Measurements from ENCODE around the gene KCNN4. TPM values are rescaled to one million over a fixed set of nuclear protein-coding genes. Genes with fewer than 3 reads are reported as not detected.
"Not testable (repeated sequence)": the region's sequence is repeated elsewhere in the genome, so short reads cannot be mapped to it uniquely, and the experiment has no call there.

Gene KCNN4
- polyA plus RNA-seq, 3 donors, result 0.97 to 1.8 (median 1.5) TPM

DNA sequence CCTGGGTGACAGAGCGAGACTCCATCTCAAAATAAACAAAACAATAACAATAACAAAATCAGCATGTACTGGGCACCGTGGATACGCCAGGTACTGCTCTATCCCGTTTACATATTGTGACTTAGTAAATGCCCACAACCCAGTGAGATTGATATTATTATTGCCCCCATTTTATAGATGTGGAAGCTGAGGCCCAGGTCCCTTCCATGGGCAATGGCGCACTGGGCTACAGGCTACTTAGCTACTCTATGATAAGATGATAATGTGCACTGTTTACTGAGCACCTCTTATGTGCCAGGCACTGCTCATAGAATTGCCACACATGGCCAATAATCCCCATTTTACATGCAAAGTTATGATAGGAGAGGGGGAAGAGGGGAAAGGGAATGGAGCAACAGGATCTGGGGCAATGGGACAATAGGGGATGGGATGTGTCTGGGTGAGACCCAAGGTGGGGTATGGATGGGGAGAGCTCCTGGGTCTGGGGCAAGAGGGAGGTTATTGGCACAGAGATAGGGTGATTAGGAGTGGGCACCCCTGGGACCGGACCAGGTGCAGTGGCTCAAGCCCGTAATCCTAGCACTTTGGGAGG lies 5.4 kb downstream of the KCNN4 start:
- no peak for DNase-seq (ENCODE audit: low read depth in 3 of 3, low spot score in 2 of 3)

DNA sequence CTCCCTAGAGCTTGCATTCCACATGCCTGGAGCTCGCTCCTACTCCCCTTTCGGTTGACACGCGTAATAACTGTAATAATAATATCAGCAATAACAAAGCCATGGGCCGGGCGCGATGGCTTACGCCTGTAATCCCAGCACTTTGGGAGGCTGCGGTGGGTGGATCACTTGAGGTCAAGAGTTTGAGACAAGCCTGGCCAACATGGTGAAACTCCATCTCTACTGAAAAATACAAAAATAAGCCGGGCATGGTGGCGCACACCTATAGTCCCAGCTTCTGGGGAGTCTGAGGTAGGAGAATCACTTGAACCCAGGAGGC lies 5.9 kb downstream of the KCNN4 start:
- DNase-seq (ENCODE audit: low read depth in 3 of 3, low spot score in 2 of 3), result not testable (repeated sequence)

DNA sequence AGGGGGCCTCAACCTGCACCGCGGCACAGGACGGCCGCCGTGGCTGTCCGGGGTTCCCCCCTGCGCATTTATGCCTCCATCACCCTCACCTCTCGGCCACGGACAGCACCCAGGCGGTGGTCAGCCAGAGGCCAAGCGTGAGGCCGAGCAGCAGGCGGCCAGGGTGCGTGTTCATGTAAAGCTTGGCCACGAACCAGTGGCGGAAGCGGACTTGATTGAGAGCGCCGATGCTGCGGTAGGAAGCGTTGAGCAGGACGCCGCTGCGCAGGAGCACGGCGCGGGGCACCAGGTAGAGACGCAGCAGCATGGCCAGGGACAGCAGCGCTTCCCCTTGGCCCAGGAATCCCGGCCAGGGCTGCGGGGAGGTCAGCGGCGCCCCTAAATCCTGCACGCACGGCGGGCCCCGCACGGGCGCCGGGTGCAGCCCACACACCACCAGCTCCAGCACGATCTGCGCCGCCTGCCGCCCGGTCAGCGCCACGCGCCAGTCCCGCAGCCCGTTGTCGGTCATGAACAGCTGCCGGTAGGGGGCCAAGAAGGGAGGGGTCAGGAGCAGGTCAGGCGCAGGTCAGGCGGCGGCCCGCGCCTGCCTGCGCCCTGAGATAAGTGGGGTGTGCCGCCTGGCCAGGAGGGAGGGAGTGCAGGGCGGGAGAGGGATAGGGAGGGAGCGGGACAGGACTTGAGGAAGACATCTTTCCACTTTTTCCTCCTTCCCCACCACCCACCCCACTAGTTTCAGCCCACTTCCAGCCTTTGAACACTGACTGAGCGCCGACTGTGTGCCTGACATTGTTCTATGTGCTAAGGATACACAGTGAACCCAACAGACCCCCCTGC lies 6.5 kb downstream of the KCNN4 start:
- DNase-seq (ENCODE audit: low read depth in 3 of 3, low spot score in 2 of 3), result no peak

DNA sequence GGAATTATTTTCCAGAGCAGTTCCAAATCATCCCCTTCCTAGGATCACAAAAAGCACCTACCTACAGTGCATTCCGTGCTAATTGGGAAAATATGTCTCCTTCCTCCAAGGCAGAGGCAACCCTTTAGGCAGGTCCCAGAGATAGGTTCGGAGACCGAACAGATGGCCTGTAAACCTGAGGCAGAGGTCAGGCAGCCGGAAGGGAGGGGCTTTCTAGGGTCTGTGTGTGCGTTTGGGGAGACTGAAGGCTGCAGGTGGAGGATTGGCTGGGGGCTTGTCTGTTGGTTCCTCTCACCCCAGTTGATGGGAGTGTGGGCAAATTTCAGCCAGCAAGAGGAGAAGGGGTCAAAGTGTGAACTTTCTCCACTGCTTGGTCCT lies 7.1 kb downstream of the KCNN4 start:
- no peak for DNase-seq (ENCODE audit: low read depth in 3 of 3, low spot score in 2 of 3)

DNA sequence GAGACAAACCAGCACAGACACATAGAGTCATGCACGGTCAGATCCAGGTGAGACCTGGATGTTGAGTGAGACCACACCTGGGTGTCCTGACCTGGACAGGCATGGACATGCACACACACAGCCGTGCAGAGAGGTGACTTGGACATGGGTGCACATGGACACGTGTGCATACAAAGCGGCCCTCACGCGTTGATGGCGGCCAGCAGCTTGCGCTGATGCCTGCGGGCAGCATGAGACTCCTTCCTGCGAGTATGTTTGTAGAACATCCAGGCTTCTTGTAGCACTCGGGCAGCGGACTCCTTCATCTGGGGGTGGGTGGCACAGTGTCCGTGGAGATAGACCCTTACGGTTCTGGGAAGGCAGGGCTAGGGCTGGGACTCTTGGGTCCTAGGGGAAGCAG lies 11.5 kb downstream of the KCNN4 start:
- DNase-seq (ENCODE audit: low read depth in 3 of 3, low spot score in 2 of 3), result no peak

DNA sequence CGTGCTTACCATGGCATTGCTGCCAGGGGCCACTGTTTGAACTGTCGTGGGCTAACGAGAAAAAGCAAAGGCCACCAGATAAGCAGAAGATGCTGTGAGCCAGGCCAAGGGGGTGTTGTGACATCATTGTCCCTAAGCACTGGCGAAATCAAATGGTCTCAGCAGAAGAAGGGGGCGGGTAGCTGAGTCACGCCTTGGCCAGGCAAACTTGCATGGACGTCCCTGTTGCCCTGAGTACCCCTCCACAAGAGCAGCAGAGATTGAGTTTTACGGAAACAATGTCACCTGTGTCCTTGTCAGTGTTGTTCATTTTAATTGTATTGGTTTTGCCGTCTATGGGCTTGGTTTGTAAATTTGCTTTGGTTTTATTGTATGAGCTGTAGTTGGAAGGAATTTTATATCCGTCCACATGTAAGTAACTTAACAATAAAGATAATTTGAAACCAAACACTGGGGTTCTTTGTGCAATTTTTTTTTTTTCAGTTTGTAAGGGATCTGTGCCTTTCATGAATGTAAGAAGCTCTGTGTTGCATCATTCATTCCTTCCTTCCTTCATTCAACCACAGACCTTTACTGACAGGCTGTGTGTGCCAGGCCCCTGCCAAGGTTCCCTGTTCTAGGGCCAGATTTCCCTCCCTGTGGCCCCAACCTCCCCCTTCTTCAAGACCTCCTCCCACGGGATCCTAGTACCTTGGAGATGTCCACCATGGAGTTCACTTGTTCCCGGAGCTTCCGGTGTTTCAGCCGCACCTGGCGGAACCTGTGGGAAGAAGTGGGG lies 12.3 kb downstream of the KCNN4 start:
- DNase-seq (ENCODE audit: low read depth in 3 of 3, low spot score in 2 of 3), result no peak

DNA sequence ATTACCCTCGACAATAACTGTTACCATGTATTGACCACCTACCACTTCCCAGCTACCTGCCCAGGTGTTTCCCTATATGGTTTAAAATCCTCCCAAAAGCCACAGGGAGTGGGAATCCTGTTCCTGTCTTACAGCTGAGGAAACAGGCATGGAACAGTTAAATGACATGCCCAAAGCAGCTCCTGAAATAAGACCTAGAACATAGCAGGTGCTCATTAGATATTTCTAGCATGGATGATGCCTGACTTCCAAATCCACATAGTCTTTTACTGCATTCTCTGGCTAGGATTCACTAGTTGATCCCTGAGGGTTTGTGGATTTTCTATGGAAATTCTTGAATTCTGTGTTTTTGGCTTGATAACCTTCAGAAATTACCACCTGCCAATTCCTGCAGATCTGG lies 13.0 kb downstream of the KCNN4 start:
- no peak for DNase-seq (ENCODE audit: low read depth in 3 of 3, low spot score in 2 of 3)

DNA sequence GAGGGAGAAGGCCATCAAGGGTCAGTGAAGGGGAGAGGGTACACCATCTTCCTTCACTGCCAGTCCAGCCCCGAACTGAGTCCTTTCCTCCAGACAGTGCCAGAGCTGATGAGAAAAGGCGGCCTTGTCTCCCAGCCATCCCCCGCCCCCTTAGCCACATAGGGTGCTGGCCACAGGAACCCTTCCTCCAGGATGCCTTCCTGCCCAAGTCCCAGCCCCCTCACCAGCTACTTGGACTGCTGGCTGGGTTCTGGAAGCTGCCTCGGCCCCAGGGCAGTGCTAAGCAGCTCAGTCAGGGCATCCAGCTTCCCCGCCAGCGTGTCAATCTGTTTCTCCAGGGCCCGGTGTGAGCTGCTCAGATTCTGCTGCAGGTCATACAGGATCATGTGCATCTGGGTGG lies 13.5 kb downstream of the KCNN4 start:
- DNase-seq (ENCODE audit: low read depth in 3 of 3, low spot score in 2 of 3), result no peak

DNA sequence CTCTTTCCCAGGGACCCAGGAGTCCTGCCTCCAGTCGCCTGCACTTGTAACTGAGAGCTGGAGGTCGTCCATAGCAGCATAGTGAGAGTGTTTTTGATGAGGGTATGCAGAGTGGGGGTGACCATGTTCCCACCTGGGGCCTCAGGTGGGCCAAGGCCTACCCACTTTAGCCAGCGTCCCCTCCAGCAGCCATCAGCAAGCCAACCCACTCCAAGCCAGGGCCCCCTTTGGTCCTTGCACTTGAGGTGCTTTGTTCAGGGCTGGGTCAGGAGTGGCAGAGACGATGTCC lies 14.1 kb downstream of the KCNN4 start:
- DNase-seq (ENCODE audit: low read depth in 3 of 3, low spot score in 2 of 3), result no peak

DNA sequence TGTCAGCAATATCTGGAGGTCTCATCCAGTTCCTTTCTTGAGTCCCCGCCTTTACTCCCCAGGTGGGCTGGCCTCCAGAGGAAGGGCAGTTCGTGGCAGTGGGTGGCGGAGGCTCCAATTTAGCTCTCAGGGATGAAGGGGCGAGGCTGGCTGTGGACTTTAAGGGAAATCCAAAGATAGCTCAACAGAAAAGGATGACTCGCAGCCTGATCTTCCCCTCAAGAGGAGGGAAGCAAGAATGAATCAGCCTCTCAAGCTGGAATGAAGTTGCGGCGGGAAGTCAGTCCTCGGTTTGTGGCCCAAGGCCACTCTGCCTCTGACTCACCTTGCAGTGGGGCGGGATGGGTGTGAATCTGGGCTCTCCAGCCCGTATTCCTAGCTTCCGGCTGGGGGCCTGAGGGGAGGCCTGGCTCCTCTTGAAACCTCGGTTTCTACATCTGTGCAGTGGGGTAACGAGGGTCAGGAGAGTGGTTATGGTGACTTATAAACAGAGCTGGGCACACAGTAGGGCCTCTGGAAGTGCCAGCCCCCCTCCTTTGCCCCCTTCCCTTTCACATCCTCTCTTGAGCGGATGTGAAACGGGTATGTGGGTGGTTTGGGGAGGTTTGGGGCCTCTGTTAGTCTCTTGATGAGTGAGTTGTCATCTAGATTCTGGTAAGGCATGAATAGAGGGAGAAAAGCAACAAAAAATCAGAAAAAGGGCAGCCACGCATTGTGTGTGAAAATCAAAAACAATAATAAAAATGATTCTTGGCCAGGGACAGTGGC lies 15.5 kb downstream of the KCNN4 start:
- DNase-seq (ENCODE audit: low read depth in 3 of 3, low spot score in 2 of 3), result no peak

DNA sequence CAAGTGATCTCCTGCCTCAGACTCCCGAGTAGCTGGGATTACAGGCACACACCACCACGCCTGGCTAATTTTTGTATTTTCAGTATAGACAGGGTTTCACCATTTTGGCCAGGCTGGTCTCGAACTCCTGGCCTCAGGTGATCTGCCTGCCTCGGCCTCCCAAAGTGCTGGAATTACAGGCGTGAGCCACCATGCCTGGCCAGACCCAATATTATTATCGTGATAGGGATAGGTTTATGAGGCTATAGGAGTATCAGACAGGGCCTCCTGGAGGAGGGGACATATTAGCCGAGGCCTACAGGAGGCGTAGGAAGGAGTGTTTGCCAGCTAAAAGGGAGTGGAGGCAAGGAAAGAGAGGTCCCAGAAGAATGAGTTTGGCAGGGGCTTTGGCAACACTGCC lies 16.1 kb downstream of the KCNN4 start:
- not testable (repeated sequence) for DNase-seq (ENCODE audit: low read depth in 3 of 3, low spot score in 2 of 3)

DNA sequence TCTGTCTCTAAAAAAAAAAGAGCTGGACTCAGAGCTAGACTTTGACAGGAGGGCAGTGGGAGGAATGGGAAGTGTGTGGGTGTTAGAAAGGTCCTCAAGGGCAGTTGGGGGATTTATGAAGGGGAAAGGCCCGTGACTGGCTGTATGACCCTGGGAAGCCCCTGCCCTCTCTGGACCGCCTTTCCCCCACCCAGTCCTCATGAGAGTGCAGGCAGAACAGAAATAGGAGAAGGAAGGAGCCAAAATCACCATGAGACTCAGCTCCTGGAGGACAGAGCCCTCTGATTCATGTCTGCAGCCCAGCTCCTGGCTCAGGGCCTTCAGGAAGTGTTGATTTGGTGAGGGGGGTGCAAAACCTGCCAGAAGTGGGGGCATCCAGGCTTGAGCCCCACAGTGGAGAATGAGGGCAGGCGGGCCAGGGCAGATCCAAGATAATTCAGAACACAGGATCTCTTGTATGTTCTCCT lies 17.3 kb downstream of the KCNN4 start:
- DNase-seq (ENCODE audit: low read depth in 3 of 3, low spot score in 2 of 3), result no peak

DNA sequence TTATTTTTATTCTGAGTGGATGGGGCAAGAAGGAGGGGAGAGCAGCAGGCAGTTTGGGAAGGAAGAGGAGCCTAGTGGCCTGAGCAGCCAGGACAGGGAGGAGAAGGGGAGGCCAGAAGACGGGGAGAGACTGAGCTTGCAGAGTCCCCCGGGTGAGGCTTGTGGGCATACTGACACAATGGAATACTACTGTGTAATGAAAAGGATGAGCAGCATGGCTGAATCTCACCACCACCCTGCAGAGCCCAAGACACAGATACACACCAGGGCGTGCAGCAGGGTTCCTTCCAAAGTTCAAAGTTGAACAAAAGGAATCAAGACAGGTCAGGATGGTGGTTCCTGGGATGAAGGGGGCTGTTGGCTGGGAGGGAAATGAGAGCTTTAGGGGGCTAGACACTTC lies 18.0 kb downstream of the KCNN4 start:
- no peak for DNase-seq (ENCODE audit: low read depth in 3 of 3, low spot score in 2 of 3)

DNA sequence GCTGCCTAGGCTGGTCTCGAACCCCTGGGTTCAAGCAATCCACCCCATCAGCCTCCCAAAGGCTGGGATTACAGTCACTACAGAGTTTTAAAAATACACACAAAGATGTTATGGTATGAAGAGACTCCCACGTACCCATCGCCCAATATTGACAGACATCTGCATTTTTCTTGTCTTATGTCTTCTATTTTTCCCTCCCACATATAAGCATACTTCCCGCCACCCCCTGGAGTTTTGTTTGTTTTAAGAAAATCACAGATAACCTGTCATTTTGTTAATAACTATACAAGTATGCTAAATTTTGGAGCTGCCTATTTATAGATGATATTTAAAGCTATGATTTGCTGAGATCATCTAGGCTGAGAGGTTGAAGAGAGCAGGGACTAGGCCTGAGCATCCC lies 19.8 kb downstream of the KCNN4 start:
- no peak for DNase-seq (ENCODE audit: low read depth in 3 of 3, low spot score in 2 of 3)

DNA sequence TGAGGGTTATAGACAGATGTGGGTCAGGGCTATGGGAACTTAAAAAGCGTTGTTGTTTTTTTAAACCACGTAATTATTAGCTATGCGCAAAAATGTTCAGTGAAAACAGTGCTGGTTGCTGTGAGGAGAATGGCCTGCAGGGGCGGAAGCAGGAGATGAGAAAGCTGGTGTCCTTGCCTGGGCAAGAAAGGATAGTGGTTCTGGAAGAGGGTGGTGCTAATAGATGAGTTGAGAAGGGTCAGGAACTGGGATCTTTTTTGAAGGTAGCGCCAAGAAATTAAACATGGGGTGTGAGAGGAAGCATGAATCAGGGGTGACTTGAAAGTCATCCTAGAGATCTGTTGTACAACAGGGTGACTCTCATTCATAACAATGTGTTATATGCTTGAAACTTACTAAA lies 21.3 kb downstream of the KCNN4 start:
- DNase-seq (ENCODE audit: low read depth in 3 of 3, low spot score in 2 of 3), result no peak

DNA sequence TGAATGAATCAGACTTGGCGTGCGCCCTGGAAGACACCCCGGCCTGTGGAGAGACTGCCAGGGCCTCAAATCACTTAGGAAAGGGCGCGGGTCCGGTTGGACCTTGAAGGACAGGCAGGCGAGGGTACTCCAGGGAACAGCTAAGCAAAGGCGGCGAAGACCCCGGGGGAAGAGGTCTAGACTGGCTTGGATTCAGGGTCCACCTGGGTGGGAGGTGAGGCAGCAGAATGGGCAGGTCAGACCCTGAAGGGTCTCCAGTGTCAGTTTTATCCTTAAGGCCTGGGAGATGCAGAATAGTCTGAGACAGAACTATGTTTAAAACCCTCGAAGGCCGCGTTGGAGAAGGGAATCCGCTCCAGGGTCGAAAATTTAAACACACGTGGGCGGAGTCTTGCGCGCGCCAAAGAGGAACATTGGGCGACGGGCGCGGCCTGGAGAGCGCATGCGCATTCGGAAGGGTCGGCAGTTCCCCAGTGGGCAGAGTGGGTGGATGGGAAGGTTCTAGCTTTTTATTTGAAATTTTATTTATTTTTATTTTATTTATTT lies 25.4 kb downstream of the KCNN4 start:
- peak; percentile 41 to 57 (median 56) for DNase-seq (ENCODE audit: low read depth in 3 of 3, low spot score in 2 of 3)

DNA sequence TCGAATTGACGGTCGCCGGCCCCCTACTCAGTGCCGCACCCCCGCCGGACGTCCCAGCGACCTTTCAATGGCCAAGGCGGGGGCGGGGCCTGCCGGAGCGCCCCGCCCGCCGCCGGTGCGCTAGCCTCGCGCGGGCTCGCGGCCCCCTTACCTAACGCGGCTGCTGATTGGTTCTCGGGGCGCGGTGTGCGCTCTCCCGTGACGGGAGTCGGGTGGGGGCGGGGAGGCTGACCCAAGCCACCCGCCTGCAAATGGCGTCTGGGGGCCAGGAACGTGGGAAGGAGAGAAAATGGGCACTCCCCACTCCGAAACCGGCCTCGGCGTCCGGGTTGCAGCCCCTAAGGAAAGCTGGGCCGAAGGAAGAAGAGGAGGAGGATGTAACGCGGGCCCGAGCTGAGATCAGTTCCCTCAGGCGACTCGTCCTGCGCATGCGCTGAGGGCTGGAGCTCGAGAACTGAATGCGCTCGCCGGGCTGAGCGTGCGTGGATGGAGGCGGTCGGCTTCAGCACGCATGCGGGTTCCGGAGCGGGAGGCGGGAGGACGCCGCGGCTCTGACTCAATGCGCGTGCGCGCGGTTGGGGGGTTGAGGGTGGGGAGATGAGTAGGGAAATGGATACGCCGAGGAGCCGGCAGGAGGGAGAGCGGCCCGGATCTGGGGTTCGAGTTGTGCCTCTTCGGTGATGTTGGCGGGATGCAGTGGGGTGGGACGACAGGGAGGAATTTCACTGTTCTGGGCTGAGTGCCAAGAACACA lies 26.1 kb downstream of the KCNN4 start, which contains the start of gene SMG9:
Gene SMG9 (minus strand): TSS at position 460 of the 753 bp plus-strand sequence. CDS start 4,221 bp downstream, outside the sequence.
- DNase-seq (ENCODE audit: low read depth in 3 of 3, low spot score in 2 of 3), result peak; percentile 95 to 96 (median 96)

DNA sequence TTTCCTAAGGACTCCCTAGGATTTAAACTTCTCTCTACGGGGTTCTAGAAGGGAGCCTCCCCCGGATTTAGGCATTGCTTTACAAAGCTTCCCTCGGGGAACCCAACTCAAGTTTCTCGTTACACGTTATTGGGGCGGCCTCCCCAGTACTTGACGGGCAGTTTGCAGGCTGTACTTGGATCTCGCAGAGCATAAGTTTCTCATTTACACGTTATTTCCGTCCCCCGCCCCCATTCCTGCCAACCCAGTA lies 26.6 kb downstream of the KCNN4 start:
- no peak for DNase-seq (ENCODE audit: low read depth in 3 of 3, low spot score in 2 of 3)

DNA sequence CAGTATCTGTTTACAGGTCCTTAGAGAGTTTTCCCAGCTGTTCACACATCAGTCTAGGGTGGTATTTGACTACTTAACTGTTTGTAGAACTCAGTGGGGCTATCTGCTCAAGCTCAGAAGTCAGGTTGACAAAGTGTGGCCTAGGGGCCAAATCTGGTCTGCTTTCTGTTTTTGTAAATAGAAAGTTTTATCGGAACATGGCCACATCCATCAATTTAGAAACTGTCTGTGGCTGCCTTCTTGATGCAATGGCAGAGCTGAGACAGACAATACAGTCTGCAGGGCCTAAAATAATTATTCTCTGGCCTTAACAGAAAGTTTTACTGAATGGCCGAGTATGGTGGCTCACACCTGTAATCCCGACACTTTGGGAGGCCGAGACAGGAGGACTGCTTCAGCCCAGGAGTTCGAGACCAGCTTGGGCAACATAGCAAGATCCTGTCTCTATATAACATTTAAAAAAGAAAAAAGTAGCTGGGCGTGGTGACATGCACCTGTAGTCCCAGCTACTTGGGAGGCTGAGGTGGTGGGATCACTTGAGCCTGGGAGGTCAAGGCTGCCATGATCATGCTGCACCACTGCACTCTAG lies 28.4 kb downstream of the KCNN4 start:
- DNase-seq (ENCODE audit: low read depth in 3 of 3, low spot score in 2 of 3), result no peak
